ENCODE results near the gene RAPGEF1. TPM values are rescaled to one million over a fixed set of nuclear protein-coding genes. Genes with fewer than 3 reads are reported as not detected.

Gene RAPGEF1
- polyA plus RNA-seq, 4 donors: 38.3 to 43.0 (median 41.0) TPM

DNA sequence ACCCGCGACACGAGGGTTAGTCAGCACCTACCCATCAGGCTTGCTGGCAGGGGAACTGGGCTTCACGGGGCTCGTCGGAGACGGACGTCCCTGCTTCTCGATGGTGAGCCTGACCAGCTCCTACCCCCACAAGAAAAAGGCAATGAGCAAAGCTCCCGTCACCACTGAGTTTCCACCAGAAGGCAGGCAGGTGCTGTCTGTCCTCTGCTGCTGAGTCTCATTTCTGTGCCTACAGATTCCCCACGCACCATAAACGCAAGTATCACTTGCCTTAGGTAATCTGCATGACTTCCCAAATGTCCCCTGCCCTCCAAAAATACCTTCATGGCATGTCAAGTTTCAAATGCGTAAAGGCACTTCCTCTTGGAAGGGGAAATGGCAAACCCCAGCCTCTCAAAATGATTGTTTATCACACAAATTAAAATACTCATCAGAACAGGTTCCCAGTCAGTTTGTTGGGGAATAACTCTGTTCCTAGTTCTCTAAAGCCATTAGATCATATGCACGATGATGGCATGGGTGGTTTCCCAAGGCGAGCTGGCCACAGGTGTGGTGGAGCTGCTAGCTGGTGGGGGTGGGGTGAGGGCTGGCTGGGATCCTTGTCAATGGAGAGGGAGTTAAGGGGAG lies 109.6 kb downstream of the RAPGEF1 start:
- no peak for DNase-seq (ENCODE audit: low read depth in 4 of 4, low spot score in 3 of 4)

DNA sequence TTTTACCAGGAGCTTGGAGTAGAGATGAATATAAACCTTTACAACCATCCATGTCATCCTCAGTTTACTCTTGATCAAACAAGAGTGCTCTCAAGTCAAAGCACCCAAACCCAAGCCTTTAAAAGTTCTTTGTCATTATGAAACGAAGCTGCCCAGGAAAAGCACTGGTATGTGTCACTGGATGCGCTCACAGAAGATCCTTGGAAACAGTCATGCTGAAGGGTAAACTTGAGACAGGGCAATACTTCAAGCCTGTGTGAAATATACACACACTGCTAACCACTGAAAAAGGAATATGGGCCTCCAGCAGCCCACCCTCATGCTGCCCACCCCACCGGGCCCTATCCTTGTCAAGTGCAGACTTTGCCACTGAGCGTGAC lies 110.1 kb downstream of the RAPGEF1 start:
- no peak for DNase-seq (ENCODE audit: low read depth in 4 of 4, low spot score in 3 of 4)

DNA sequence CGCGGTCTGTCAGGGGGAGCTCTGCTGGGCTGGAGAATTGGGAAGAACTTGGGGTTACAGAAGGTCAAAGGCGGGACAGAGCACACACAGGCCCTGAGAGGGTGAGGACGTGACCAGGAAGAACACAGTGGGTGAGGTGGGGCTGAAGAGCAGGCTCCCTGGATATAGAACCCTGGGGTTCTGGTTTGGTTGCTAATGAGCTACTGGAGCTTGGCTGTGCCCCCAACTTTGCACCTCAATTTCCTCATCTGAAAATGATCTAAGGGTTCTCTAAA lies 110.7 kb downstream of the RAPGEF1 start:
- no peak for DNase-seq (ENCODE audit: low read depth in 4 of 4, low spot score in 3 of 4)

DNA sequence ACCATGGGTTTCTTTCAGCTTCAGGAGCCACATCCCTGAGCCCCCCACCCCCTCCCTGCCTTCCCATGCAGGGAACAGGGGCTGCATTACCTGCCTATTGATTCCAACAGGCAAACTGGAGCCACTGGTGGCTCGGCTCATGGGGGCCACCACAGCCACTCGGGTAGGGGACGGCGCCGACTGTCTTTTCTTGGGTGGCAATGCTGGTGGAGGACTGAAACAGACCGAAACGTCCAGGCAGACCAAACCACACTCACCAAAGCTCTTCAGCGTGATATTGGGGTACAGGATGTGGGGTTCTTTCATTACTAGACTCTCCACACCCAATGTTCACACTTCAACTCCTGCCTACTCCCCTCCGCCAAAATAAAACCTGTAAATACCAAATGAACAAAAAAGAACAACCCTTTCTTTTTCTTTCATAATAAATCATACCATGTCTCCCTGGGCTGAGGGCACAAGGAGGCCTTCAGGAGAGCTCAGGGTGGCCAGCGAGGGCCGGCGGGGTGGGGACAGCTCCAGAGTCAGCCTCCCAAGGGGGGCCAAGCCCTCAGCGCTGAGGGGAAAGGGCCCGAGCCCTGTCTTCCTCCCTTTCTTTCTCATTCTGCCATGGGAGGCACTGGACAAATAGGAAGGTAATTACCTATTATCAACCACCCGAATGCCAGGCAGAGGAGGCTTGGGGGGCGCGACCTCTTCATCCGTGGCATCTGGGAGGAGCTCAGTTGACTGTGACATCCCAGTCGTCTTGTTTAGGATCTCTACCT lies 111.2 kb downstream of the RAPGEF1 start:
- DNase-seq (ENCODE audit: low read depth in 4 of 4, low spot score in 3 of 4): no peak

DNA sequence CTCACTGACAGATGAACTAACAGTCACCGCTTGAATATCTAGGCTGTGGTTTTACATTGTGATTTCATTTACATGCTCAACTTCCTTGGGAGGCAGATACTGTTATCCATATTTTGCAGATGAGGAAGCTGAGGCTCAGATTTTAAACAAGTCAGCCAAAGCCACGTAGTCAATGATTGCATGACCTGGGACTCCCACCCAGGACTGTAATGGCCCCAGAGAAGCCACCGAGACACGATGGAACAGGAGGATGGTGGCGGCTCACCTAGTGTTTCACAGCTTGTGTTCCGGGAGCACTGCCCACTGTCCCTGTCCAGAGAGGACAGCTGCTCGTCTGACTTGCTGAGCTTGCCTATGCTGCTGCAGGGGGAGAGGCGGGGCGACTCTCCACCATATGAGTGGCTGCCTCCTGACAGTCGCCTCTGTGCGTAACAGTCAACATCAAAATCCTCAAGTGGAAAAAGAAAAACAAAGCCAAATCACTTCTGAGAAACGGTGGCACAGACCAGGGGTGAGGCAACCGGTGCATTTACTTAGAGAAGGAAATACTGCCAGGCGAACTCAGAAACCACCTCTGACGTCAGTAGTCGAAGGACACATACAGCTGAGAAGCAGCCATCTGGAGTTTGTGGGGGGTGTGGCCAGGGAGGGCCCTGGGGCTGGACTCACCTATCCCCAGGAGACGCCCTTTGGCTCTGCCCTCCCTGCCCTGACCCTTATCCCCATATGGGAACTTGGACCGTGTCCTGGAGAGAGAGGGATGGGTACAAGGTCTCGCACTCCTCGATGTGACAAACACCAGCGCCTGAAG lies 112.0 kb downstream of the RAPGEF1 start:
- no peak for DNase-seq (ENCODE audit: low read depth in 4 of 4, low spot score in 3 of 4)

DNA sequence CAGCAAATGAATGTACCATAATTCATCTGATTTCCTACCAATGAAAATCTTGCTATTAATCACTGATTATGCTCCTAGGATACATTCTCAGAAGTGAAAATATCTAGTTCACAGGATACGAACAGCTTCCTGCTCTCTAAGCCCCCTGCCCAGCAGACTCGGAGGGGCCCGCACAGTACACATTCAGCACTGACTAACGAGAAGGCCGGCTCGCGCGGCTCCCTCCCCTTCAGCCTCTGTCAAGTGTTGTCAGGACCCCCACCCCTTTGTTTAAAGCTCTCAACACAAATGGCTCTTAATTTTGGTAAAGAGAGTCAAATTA lies 112.6 kb downstream of the RAPGEF1 start:
- no peak for DNase-seq (ENCODE audit: low read depth in 4 of 4, low spot score in 3 of 4)

DNA sequence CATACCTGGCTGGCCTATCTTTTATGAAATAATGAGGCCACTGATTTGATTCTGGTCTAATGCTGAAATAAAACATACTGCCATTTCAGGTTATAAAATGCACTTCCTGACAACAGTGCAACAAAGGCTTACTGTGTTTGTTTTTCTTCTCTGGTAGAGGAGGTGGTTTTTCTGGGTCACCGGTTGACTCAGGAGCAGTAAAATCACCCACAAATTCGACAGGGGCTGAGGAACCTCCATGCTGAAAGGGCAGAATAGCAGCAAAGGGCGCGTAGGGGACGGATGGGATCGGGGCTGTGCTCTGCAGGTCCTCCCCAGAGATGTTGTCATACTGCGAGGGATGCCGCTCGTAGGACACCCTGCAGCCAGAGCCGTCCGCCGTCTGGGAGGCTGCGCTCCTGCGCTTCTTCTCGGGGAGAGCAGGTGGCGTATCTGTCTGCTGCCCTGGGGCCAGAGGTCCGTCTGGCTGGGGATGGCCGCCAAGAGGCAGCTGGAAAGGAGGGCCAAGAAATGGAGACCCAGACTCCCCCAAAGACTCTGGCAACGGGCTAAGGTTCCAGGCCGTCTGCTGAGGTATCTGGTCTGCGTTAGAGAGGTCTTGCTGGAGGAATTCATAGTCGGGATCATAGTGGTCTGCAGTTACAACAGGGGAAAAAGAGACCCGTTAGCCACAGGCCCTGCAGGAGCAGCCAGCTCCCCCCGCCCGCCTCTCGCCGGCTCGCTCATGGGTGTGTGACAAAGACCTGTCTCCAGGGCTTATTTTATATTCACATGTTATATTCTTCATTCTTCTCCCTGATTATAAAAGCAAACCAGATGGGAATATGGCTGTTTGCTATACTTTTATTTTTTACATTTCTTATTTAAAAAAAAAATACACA lies 113.8 kb downstream of the RAPGEF1 start:
- no peak for DNase-seq (ENCODE audit: low read depth in 4 of 4, low spot score in 3 of 4)

DNA sequence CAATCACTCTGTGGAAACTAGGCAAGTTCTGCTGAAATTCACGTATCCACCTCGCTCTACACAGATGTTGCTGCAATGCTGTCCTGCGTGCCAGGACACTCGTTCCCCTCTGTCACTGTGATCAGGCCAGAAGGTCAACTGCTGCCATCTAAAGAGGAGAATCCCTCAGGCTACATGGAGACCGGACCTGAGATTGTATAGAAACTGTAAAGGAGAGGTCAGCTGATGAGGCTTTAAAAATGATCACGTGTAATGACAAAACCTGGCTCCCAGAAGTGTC lies 114.4 kb downstream of the RAPGEF1 start:
- no peak for DNase-seq (ENCODE audit: low read depth in 4 of 4, low spot score in 3 of 4)

DNA sequence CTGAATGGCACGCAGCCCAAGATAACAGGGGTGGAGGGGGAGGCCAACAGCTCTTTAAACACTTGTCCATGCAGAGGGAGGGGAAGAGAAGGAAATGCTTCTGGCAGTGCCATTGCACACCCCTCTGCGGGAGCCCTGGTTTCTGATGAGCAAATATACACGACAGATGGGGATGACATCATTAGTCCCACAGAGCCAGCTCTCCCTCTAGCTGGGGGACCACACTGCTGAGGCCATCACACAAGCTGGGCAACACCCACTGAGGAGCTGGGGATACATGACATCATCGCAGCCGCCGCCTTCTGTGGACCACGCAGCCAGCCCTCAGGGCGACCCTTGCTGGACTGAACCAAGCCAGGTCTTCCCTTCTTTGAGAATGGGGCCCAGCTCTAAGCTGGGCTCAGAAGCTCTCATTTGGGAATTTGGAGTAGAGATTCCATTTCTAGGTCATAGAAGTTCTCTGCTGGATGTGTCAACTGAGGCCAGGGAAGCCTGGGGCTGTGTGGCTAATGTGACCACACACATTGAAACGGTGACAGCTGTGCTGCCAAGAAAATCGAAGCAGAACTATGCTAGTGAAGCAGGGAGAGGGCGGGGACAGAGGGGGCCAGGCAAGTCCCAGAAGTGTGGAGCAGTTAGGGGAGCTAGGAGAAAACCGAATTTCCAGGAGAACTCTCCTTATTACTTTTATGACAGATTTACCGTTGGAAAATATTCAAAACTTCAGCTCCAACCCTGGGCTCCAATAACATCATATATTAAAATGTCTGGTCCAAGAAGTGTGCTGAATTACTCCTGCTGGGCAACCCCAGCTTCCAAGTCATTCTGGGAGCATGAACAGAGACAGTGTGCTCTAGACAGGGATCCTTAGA lies 115.0 kb downstream of the RAPGEF1 start:
- DNase-seq (ENCODE audit: low read depth in 4 of 4, low spot score in 3 of 4): no peak

DNA sequence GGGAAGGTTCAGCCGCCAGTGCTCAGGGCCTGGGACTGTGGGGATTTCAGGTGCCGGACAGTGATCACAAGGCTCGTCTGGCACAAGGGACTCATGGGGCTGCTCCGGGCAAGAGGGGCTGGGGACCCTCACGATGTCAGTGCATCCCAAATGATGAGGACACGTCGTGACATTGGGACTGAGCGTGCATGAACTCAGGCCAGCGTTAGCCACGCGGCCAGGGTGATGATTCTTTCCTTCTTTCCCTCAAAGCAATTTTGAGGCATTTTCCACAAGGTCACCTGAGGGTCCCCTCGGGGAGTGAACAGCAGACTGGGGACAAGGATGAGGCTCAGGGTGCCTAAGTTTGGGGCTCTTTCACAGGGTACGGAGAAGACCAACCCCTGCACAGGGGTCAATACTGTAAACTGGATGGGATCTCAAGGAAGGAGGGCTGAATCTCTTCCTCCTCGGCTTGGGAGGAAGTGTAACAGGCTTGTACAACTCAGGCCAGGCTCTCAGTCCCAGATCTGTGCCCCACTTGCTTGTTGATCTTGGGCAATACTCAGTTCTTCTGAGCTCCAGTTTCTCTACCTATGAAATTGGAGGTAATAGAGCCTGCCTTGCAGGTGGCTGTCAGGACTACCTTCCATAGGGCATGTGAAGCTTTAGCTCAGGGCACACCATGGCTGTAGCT lies 116.1 kb downstream of the RAPGEF1 start:
- no peak for DNase-seq (ENCODE audit: low read depth in 4 of 4, low spot score in 3 of 4)

DNA sequence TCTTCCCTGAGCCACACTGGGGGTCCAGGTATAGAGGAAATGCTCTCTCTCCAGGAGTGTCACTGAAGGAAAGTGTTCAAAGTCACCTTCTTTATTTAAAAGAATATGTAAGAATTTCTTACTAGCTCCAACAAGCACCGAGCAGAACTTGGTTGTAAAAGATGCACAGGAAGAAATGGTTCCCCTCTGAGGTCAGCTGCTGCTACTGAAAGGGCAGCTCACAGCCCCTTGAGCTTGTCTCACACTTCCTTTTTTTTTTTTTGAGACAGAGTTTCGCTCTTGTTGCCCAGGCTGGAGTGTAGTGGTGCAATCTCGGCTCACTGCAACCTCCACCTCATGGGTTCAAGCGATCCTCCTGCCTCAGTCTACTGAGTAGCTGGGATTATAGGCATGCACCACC lies 117.4 kb downstream of the RAPGEF1 start:
- no peak for DNase-seq (ENCODE audit: low read depth in 4 of 4, low spot score in 3 of 4)

DNA sequence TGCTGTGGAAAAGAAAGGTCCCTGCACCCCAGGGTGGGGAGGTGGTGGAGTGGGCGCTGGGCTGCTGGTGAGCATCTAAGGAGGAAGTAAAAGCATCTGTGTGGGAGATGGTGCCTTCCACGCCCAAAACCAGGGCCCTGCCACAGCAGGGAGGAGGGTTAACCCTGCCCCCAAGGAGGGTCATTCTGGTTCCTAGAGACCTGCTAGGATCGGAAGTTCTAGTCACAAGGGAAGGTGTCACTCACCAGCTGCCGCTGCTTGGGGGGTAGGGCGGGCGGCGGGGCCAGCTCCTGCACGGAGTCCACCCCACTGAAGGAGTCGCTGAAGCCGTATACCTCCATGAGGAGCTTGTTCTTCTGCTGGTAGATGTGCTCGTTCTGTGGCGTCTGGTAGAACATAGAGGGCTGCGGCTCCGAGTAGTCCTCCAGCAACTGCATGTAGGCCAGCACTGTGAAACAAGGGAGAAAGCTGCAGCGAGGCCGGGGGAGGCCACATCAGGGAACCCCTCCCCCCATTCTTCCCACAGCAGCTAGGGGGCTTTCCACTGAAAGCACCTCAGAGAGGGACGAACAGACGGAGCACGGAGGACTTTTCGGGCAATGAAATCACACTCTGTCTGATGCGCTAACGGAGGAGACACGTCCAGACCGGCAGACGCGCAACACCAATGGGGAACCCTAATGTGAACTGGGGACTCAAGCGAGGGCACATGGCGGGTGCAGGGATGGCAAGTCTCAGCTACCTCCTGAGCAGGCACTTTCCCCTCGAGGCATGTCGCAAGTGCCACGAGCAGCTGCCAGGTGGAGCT lies 118.1 kb downstream of the RAPGEF1 start:
- no peak for DNase-seq (ENCODE audit: low read depth in 4 of 4, low spot score in 3 of 4)

DNA sequence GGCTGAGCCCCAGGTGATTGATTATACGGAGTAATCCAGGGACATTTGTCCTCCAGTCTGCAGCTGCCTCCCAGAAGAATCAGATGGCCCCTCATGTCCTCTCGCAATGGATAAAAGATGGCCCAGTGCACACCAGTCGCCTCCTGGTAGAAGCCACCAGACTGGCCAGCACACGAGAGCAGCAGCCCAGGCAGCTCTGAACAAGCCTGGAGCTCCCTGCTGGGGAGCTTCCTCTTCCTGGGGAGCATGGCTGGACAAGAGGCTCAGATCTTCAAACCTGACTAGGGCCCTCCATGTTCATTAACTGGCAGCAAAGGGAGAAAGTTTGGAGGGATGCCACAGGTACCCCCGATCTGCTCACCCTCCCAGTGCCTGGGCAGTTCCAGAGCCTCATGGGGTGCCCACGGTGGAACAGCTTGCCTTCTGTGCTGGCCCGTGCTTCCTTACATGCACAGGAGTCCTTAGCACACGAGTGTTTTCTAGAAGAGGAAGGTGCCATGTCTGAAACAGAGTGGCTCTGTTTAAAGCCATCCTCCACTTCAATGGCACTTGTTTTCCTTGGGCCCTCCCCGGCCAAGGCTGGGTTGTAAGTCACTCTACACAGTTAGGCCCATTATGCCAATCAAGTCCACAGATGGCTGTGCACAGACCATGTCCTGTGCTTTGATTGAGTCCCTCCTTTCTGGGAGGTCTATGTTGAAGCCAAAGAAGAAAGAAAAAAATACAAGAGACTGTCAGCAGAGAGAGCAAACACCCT lies 118.9 kb downstream of the RAPGEF1 start:
- no peak for DNase-seq (ENCODE audit: low read depth in 4 of 4, low spot score in 3 of 4)

DNA sequence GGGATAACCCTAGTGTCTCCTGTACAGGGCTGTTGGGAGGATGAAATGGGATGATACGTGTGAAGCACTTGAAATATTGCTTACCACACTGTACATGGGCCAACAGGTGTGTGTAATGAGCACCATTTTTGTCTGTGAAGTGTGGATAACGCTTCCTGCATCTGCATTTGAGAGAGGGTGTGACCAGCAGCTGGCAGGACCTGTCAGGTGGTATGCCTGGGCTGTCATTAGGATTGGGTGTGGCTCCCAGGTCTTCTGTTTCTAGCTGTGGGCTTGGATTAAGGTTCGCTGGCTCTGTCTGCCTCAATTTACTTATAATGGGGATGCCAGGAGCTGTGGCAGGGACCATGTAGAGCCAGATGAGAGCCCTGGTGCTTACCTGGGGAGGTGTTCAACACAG lies 120.2 kb downstream of the RAPGEF1 start:
- DNase-seq (ENCODE audit: low read depth in 4 of 4, low spot score in 3 of 4): no peak

DNA sequence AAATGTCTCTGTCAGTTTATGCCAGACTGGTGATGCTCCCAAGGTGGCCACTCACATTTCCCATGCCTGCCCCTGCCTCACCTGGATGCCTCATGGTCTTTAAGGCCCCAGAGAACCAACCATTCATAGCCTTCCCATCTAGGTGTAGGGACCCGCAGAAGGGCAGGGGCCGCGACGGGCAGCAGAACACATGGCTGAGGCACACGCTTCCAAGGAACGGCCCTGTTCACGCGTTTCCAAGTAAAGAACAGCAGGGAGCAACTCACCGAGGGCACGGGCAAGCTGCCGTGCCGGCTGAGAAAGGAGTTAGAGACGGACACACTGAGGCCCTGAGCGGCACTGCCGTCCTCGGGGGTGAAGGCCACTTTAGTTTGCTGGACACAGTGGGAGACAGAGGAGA lies 121.1 kb downstream of the RAPGEF1 start:
- no peak for DNase-seq (ENCODE audit: low read depth in 4 of 4, low spot score in 3 of 4)

DNA sequence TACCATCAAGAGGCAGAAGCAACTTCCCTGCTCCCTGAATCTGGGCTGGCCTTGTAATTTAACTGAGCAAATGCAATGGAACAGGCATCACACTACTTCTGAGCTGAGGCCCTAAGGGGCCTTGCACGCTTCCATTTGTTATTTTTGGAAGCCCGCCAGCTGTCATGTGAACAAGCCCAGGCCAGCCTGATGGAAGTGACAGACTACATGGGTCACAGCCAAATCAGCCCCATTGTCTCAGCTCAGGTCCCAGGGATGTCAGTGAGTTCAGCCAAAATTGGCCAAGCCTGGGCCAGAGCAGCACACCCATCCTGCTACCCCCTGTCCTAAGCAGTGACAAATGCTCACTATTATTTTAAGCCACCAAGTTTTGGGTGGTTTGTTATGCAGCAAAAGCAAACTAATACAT lies 121.8 kb downstream of the RAPGEF1 start:
- no peak for DNase-seq (ENCODE audit: low read depth in 4 of 4, low spot score in 3 of 4)

DNA sequence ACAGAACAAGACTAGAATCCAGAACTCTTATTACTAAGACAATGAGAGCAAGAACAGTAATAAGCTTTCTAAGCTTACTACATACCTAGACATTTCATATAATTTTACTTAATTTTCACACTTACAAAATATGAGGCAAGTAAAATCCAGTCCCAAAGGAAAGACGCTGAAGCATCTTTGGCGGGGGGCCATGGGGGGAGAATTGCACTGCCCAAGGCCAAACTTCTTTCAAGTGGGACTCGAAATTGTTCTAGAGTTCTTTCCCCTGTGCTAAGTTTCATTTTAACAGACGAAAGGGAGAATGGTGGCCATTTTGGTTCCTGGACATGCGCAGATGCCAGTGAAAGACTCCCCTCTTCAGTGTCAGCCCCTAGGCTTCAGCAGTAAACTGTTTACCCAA lies 122.3 kb downstream of the RAPGEF1 start:
- no peak for DNase-seq (ENCODE audit: low read depth in 4 of 4, low spot score in 3 of 4)

DNA sequence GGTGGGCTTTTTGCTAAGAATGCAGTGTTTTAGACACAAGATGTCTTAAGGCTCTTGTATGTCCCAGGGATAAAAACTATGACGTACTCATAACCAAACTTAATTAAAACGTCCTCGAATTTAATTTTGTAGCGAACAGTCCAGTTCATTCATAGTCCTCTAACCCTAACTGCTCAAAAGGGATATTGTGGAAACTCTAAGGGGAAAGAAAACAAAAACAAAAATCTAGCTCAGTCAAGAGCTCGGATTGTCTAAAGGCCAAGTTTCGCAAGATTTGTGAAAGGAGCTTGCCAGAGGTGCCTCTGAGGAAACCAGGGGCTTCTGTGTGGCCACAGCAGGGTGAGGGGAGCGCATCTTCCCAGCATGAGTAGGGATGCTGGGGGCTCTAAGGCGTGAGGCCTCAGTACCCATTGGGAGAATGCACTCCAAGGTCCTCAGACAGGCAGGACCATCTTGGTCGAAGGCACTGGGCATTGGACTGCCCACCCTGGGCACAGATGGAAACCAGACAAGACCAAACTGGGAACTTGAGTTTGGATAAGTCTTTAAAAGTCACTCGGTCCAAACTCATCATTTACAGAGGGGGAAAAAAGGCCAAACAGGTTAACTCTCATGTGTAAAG lies 122.8 kb downstream of the RAPGEF1 start:
- DNase-seq (ENCODE audit: low read depth in 4 of 4, low spot score in 3 of 4): no peak

Data from right renal pelvis (tissue), 4 donors.